Activated T-helper 9 cell treated with anti-CD3 and anti-CD28 coated beads, Interleukin-2, amount 50 U/mL, for 16 hours (primary cell): ENCODE measurements around the gene LRRC10B.
"Not testable (repeated sequence)": the region's sequence is repeated elsewhere in the genome, so short reads cannot be mapped to it uniquely, and the experiment has no call there.

Experiments
- DNase-seq: peaks from one replicate; pipeline ENCODE4 v3.0.0-alpha.2; 2020; ENCODE audit warnings: low read depth

LRRC10B gene

DNA sequence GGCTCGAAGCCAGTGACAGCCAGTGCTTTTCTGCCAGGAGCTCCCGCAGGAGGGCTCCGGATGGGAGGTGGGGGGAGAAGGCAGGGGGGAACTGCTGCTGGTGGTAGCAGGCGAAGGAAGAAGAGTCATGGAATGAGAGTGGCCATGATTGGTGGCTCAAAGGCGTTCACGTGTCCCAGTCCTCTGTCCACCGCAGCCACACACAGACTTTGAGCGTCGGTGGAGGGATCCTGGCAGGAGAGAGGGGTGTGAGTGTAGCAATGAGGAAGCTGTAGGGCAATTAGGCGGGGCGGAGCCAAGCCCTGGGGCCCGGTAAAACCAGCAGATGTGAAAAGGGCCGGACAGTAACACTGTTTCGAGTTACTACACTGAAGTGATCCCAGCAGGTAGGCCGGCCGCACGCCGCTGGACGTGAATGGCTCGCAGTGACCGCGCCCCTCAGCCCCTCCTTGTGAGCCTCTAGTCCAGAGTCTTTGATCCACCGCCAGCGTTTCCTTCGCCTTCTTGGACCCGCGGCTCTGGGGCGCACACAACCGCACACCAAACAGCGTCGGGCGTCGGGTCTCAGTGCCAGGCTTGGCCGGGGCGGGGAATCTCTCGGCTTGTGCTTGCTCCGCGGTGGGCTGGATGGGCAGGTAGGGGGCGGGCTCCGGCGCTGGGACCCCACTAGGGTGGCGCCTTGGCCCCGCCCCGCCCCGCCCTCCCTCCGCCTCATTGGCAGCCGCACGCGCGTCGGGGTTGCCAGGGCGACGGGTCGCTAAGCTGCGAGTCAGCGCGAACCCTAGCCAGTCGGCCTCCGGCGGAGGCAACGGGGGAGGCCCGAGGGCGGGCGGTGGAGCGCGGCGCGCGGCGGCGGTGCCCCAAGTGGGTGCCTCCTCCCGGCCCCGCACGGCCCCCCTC is at the start of gene LRRC10B:
LRRC10B (plus strand) TSS at position 788 of the 900 bp plus-strand sequence. CDS start 250 bp downstream, outside the sequence.
- DNase-seq = no peak

GRCh38 chr11:61460474-61460881 is 48.1 kb upstream of the LRRC10B start:
- no peak for DNase-seq

GRCh38 chr11:61460986-61461385 is 47.6 kb upstream of the LRRC10B start:
- no peak for DNase-seq

- not testable (repeated sequence) for DNase-seq
These were observed 40.9 kb upstream of the LRRC10B start for GRCh38 chr11:61467602-61468001.

- no peak for DNase-seq
These were observed 40.5 kb upstream of the LRRC10B start for GRCh38 chr11:61468002-61468401.

GRCh38 chr11:61472282-61472681 is 36.3 kb upstream of the LRRC10B start:
- no peak for DNase-seq

DNA sequence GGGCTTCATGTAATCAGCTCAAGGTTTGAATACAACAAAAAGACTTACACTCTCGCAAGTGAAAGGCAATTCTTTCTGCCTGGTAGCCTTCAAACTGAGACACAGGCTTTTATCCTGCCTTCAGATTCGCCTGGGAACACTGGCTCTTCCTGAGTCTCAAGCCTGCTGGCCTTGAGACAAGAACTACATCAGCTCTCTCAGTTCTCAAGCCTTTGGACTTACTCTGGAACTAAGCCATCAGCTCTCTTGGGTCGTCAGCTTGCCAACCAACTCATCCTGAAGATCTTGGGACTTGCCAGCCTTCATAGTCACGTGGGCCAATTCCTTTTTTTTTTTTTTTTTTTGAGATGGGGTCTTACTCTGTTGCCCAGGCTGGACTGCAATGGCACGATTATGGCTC is 35.7 kb upstream of the LRRC10B start:
- no peak for DNase-seq

DNA sequence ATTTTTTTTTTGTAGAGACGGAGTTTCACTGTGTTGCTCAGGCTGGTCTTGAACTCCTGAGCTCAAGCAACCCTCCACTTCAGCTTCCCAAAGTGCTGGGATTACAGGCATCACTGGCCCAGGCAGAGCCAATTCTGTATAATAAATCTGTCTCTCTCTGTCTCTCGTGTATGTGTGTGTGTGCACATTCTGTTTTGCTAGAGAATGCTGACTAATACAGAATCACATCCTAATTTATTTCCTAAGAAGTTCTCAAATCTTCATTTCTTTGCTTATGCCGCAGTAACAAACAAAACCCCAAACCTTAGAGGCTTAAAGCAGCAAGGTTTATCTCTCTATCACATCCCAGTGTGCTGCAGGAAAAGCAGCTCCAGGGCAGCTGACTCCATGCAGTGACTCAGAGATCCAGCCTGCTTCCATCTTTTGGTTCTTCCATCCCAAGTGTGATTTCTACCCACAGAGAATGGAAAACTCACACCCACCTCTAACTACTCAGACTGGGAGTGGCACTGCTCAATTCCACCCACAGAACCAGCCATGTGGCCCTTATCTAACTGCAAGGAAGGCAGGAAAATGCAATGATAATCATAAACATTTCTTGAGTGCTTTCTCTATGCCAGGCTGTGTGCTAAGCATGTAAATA is 35.1 kb upstream of the LRRC10B start:
- DNase-seq = no peak

DNA sequence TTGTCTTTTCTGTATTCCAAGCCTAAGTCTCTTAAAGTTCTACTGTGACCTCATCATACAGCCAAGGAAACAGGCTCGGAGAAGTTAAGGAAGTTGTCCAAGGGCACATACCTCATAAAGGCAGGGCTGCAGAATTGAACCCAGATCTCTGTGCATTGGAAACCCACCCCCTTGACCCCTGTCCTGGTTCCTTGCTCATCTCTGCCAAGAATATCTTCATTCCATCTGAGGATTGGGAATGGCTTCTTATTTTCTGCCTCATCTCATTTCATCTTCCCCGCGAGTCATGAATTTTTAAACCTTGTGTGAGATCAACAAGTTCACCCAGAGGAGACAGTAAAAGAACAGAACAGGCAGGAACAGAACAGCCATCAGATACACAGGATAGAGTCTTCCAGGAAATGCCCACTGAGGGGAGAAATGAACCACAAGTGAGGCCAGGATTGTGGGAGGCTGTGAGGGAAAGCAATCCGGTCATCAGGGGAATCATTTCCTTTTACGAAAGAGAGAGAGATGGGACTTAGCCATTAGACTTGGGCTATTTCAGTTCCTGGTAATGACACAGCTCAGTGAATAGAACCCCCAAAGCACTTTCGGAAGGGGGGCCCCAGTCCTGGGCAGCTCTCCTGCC is 34.4 kb upstream of the LRRC10B start:
- DNase-seq = no peak

GRCh38 chr11:61475433-61475832 is 33.1 kb upstream of the LRRC10B start:
- no peak for DNase-seq

GRCh38 chr11:61476371-61476770 is 32.2 kb upstream of the LRRC10B start:
- DNase-seq = no peak

- DNase-seq = no peak
These were observed 31.4 kb upstream of the LRRC10B start for GRCh38 chr11:61477126-61477525.

DNA sequence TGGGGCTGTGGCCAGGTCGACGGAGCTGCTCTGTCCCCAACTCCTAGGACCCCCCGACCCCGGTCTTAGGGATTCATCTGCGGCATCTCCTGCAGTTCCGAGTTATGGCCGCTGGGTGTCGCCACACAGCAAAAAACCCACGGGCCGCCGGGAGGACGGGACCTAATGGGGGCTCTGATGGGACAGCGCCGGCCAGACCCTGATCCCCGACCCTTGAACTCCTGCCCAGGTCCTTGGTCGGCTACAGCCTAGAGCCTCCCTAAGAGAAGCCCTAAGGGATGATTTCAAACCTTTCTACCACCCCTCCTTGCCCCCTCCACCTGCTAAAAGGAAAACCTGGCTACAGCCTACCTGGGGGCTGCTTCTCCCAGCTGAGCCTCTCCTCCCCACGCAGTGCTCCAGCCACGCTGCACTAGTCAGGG is 30.8 kb upstream of the LRRC10B start:
- peak; percentile 30 for DNase-seq

- DNase-seq = not testable (repeated sequence)
These were observed 29.0 kb upstream of the LRRC10B start for GRCh38 chr11:61479360-61480058.

- DNase-seq = no peak
These were observed 28.1 kb upstream of the LRRC10B start for GRCh38 chr11:61480261-61480993.

GRCh38 chr11:61480994-61481335 is 27.6 kb upstream of the LRRC10B start:
- no peak for DNase-seq

GRCh38 chr11:61481806-61482205 is 26.7 kb upstream of the LRRC10B start:
- DNase-seq = no peak

DNA sequence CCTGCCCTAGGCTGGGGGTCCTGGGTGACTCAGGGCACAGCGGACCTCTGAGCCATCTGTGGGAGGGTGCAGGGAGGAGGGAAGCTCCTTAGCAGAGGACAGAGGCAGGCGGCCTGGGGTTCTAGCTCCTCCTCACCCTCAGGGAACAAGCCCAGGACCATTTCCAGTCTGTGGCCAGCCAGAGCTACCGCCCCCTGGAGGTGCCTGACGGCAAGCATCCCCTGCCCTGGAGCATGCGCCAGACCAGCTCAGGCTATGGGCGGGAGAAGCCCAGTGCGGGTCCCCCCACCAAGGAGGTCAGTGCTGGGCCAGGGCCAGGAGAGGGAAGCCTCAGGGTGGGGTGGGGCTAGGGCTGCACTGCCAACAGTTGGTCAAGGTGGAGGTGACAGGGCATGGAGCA is 26.0 kb upstream of the LRRC10B start:
- no peak for DNase-seq

- no peak for DNase-seq
These were observed 24.0 kb upstream of the LRRC10B start for GRCh38 chr11:61484541-61484940.

DNA sequence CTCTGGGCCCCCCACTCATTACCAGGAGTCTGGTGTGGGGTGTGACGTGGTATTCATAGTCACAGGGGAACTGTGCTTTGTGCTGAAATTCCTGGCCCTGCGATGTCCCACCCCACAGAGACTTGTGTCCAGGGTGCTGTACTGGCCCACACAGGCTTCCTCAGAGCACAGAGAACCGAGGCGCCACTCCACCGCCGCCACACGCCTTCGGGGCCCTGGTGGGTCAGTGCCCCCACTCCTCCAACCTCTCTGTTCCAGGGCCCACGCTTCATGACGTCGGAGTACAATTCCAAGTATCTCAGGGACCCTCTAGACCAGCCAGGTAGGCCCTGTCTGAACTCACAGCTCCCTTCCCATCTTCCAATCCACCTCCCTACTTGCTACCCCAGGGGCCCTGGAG is 23.5 kb upstream of the LRRC10B start:
- no peak for DNase-seq

DNA sequence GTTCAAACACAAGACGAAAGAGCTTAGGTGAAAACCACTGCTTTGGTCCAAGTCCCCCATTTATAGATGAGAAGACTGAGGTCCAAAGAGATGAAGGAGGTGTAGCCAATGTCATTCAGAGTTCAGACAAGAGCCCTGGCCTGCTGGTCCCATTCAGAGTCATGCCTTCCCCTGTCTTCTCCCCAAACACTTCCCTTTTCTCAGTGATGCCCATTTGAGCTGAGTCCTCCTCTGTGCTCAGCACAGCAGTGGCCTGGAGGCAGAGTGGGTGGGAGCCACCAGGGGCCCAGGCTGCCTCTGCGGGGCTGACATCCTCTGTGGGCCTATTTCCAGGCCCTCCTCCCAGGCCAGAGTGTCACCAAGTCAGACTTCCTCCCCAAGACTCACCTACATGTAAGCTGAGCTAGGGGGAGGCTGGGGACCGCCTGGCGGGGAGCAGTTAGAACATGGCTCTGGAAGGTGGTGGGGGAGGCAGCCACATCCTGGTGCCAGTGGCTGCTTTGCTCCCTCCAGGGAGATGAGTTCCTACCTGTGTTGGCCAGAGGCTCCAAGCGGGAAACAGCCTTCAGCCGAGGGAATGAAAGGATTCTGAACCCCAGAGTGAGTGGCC is 22.4 kb upstream of the LRRC10B start:
- DNase-seq = no peak
